GM10248 (cell line): Measurements from ENCODE around the gene ENGASE.

ENCODE experiments used
- CTCF ChIA-PET: fragments of 300-600 bp; sonication (Branson Sonifier 250); formaldehyde crosslinking; extraction: SDS; loops from one replicate; lab custom pipeline; 2021; ENCODE audit warnings: antibody characterized with exemption; lab: Yijun Ruan, JAX
- POLR2A ChIA-PET: fragments of 350-650 bp; sonication (Branson Sonifier 250); formaldehyde crosslinking; extraction: SDS; loops from one replicate; lab custom pipeline; 2020; ENCODE audit warnings: antibody characterized with exemption; lab: Yijun Ruan, JAX
- DNase-seq: peaks from one replicate; pipeline ENCODE4 v3.0.0; 2012; ENCODE audit errors: extremely low spot score
- CTCF ChIP-seq: IDR thresholded peaks from 2 replicates; pipeline ENCODE4 v1.5.1; 2012; ENCODE audit warnings: mild to moderate bottlenecking, low read depth; ENCODE audit errors: extremely low read depth, missing control alignments, control extremely low read depth

Gene ENGASE

GRCh38 chr17:79105937-79106336, 31.3 kb downstream of the ENGASE start:
- POLR2A ChIA-PET: no interaction called here
- DNase-seq: no peak
- no peak for TF ChIP-seq CTCF
- CTCF ChIA-PET: interaction anchor here (0.9 to 1.0 kb wide), 2 partner anchors 21 to 286 kb away, joined by 3 to 4 read pairs; no protein-coding TSS in a partner anchor

GRCh38 chr17:79106958-79107357, 32.3 kb downstream of the ENGASE start:
- CTCF ChIA-PET: interaction anchor here (1.9 kb wide), 1 partner anchor 294 kb away, joined by 5 read pairs; no protein-coding TSS in a partner anchor

GRCh38 chr17:79107499-79108231, 33.0 kb downstream of the ENGASE start:
- no peak for TF ChIP-seq CTCF
- no peak for DNase-seq
- ChIA-PET POLR2A (no interaction called here), CTCF (interaction anchor here (1.0 to 1.9 kb wide), 2 partner anchors 20 to 293 kb away, joined by 4 to 5 read pairs; no protein-coding TSS in a partner anchor)

More at GRCh38 chr17:79106958-79107357, 32.3 kb downstream of the ENGASE start:
- no peak for DNase-seq
- TF ChIP-seq CTCF: no peak
- POLR2A ChIA-PET: no interaction called here

DNA sequence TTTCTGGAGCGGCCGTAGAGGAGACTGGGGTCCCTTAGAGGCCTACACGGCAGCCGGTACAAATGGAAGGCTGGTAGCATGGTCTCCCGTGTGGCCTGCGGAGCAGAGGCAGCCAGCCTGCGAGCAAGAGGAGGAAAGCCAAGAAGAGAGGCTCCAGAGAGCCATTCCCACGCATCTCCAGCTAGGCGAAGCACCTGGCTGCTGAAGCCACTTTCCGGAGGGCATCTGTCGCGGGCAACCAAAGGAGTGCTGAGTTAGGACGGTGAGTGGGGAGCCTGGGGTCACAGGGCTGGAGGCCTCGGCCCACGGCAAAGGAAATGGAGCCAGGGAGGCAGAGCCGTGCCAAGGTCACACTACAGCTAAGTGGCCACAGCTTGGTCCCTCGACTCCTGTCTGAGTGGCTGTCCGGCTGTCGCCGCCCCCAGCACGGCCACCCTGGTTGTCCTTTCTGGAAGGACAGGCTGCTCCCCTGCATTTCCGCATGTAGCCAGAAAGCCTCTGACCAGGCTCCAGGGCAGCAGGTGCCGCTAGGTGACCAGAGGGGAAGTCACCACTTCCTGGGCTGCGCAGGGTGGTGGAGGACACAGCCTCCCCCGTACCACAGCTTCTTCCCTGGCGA, 33.7 kb downstream of the ENGASE start:
- no peak for TF ChIP-seq CTCF
- POLR2A ChIA-PET: no interaction called here
- CTCF ChIA-PET: interaction anchor here (0.8 to 1.9 kb wide), 3 partner anchors 21 to 293 kb away, joined by 3 to 5 read pairs (median 4); no protein-coding TSS in a partner anchor

GRCh38 chr17:79108870-79109269, 34.2 kb downstream of the ENGASE start:
- ChIA-PET CTCF (interaction anchor here (0.8 to 1.9 kb wide), 2 partner anchors 21 to 292 kb away, joined by 3 to 5 read pairs; no protein-coding TSS in a partner anchor), POLR2A (no interaction called here)
- DNase-seq: no peak
- TF ChIP-seq CTCF: no peak

More for the DNA sequence above, 33.7 kb downstream of the ENGASE start:
- no peak for DNase-seq

DNA sequence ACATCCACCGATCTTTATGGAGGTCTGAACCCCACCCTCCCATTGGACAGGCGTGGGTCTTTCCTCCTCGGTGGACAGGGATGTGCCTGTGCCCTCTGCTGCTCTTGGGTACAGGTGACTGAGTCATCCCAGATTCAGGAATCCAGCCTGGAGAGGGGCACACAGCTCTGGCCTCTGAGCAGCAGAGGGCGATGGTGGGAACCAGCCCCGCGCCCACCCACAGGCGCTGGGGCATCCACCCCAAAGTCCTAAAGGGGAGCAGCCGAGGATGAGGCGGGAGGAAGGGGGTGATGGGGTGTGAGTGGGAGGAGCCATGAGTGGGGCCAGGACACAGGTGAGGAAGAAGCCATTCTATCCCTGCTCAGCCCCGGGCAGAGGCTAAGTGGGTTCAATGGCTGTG, 35.0 kb downstream of the ENGASE start:
- no peak for DNase-seq
- ChIA-PET POLR2A (no interaction called here), CTCF (interaction anchor here (0.8 kb wide), 1 partner anchor 22 kb away, joined by 3 read pairs; no protein-coding TSS in a partner anchor)
- TF ChIP-seq CTCF: no peak
